ENCODE measurements around the gene MSI2.
"Not testable (repeated sequence)": the region's sequence is repeated elsewhere in the genome, so short reads cannot be mapped to it uniquely, and the experiment has no call there.

MSI2 gene

DNA sequence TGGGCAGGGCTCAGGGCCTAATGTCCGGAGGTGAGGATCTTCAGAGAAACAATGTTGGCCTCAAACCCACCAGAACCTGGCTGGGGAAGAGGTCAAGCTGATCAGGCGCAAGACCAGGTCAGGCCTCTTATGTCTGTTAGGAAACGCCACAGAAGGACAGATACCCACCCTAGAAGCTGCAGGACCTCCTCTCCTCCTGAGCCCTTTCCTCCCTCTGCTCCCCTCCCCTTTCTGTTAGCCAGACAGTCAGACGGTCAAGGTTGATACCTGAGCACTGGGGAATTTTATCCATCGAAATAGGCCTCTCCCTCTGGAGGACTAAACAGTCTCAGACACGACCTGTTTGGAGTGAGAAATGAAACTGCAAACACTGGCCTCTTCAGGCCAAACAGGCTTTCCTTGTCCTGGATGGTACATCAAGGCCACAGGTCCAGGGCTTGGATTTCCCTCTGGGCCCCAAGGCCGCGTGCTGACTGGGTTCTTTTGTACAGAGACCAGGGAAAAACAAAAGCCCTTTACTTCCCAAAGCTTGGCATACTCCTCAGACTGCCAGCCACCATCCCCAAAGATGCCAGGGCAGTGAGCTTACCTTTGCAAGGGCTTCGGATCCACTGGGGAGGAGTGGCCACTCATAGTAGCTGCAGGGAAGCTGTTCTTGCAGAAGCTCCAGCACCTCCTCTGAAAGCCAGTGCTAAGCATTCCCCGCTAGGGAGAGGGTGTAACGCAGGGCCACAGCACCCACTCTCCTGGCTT is 353.0 kb downstream of the MSI2 start:
- DNase-seq, result no peak

DNA sequence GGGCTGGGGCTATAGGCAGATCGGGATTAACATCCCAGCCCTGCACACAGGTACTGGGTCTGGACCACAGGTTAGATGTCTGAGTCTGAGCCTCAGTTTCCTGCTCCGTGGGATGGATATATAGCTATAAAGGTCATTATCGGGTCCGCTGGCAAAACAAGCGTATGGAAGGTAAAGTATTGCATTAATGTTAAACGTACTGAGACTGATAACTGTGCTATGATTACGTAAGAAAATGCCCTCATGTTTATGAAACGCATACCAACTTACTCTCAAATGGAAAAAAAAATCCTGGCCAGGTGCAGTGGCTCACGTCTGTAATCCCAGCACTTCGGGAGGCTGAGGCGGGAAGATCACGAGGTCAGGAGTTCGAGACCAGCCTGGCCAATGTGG is 353.6 kb downstream of the MSI2 start:
- DNase-seq, result no peak

DNA sequence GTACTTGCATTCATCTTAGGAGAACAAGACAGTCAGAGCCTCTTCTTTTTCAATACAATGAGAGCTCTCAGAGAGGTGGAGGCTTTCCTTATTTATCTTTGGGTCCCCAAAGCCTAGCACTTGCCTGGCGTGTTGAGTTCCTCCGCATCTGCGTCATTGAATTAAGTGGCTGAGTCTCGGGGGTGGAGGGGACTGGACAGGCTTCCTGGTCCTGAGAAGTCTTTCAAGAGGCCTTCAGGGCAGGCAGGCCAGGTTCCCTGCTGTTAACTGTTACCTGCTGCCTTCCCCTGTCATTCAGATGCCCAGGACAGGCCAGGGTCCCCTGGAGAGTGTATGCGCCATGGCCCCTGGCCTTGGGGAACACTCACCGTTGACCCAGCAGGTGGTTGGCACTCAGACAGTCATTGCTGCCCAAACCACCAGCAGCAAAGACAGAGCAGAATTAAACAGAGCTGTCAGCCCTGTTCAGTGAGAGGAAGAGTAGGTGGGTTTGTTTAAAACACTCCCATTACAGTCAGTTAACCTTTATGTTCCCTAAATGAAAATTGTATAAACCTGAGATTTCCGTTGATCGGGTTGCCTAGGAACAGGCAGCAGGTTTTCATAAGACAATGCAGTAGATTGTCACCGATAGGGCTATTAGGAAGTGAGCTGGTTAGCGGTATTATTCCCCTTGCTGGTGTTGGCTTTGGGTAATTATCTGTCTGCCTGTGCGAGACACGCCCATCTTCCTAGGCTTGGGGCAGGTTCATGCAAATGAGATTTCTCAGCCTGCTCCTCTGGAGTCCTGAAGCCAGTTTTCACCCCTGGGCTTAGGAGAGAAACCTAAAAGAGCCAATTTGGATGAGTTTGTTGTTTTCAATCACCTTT is 356.1 kb downstream of the MSI2 start:
- no peak for DNase-seq

- no peak for DNase-seq
Observed at GRCh38 chr17:57614742-57615141, 358.4 kb downstream of the MSI2 start.

DNA sequence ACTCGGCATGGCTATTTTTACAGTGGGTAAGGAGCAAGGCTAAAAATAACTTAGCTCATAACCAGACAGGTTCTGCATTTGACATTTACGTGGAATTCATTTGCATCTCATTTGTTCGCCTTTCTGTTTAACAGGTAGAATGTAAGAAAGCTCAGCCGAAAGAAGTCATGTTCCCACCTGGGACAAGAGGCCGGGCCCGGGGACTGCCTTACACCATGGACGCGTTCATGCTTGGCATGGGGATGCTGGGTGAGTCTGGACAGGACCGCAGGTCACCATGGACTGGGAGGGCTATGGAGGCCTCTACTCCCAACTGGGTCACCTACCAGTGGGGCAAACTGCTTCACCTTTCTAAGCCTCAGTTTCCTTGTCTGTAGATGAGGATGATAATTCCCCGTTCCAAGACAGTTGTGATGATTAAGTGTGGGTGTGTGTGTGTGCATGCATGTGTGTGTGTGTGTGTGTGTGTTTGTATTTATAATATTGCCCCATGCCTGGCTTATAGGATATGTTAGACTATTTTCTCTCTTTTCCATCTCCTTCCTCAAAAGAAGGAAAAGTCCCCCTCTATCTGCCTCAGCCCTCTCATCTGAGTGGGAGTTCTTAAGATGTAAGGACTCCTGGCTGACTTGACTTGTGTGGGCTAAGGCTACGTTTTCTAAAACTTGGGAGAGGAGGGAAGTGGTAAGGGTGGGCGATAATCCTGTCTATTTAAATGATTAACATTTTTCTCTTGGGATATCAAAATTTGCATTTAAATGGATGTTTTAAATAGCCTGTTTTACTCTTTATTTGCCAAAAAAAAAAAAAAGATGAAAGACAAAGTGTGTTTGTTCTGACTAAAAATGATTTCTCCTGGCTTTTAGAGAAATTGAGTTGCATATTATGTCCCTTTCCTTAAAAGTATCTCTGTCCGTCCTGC is 359.8 kb downstream of the MSI2 start:
- no peak for DNase-seq

- DNase-seq, result no peak
Observed at GRCh38 chr17:57617218-57617617, 360.9 kb downstream of the MSI2 start.

- DNase-seq, result no peak
Observed at GRCh38 chr17:57619061-57619937, 363.0 kb downstream of the MSI2 start.

- no peak for DNase-seq
Observed at GRCh38 chr17:57620576-57620975, 364.3 kb downstream of the MSI2 start.

DNA sequence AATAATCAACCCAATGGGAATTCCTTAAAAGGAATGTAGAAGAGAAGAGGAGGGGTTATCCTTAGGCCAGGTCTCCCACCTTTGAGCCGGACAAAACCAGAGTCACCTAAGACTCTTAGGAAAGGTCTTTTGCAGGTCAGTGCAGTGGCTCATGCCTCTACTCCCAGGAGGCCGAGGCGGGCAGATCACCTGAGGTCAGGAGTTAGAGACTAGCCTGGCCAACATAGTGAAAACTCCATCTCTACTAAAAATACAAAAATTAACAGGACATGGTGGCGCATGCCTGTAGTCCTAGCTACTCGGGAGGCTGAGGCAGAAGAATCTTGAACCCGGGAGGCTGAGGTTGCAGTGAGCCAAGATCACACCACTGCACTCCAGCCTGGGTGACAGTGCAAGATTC is 365.5 kb downstream of the MSI2 start:
- not testable (repeated sequence) for DNase-seq

GRCh38 chr17:57622306-57622682 is 366.0 kb downstream of the MSI2 start:
- no peak for DNase-seq

DNA sequence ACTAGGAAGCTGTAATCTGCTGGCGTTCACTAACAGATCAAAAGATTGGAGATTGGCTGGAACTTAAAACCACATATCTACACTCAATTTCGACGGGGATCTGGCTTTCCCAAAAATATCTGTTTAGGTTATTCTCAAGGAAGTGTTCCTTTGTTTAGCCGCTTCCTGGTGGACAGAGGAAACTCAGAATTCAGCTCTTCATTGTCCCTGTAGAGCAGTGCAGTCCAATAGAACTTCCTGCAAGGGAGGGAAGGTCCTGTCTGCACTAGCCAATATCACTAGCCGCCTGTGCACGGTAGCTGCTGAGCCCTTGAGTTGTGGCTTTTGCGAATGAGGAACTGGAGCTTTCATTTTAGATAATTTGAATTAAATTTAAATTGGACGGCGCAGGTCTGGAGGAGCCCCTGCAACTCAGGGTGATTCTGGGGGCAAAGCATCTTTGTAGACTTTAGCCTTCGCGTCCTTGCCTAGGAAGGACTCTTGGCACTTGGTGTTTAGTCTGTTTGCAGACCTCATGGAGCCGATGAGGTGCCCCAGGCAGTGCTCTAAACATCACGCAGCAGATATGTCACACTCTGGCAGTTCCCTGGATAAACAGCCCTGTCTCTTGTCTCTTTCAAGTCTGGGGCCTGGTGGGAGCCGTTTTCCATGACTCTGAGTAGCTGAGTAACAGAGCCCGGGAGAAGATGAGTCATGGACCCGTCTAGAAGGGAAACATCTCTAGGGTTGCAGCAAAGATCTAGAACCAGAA is 366.5 kb downstream of the MSI2 start:
- DNase-seq, result no peak

DNA sequence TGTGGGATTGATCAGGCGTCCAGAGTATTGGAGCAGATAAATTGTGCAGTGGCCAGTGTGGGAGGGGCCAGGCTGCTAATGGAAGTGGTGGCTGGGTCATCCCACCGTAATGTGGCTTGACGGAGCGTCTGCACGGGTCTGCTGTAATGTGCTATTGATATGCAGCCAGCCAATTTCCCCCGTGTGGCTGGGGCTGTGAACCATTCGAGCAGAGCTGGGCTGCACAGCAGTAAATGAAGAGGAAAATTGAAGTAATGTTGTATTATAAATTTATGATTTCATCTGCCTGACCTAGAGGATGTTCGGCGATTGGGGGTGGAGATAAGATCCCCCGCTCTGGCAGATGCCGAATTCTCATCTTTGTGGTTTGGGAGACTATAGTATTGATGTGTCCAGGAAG is 367.3 kb downstream of the MSI2 start:
- DNase-seq, result no peak

DNA sequence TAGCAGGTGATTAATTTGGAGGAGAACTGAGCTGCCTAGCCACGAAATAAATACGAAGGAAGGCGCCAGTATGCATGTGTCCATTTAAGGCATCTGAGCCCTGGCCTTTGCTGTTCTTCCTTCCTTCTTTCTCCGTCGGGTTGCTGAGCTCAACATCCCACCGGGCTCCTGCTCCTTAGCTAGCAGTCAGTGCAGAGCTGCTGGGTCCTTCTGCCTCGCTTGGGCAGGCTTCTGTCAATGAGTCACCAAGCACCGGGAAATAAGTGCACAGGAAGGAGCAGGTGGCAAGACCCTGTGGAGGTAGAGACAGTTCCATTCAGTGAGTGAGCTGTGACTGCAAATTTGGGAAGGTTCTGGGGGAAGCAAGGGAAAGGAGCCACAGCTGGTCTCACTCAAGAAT is 368.1 kb downstream of the MSI2 start:
- no peak for DNase-seq

DNA sequence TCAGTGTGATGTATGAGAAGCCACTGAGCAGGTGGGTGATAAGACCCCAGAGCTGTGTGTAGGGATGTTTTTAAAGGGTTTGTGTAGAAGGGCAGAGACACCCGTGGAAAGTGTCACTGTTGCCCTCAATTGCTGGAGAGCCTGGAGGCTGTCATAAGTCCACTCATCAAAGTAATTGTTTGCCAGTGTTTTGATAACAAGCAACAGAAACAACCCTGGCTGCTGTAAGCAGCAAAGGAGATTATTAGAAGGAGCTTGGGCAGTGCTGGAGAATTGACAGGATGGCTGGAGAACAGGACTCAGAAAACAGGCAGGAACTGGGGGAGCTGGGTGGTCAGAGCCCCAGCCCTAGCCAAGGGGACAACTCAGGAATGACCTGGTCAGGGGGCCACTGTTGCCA is 369.2 kb downstream of the MSI2 start:
- DNase-seq, result no peak

- no peak for DNase-seq
Observed at GRCh38 chr17:57625957-57626356, 369.6 kb downstream of the MSI2 start.

DNA sequence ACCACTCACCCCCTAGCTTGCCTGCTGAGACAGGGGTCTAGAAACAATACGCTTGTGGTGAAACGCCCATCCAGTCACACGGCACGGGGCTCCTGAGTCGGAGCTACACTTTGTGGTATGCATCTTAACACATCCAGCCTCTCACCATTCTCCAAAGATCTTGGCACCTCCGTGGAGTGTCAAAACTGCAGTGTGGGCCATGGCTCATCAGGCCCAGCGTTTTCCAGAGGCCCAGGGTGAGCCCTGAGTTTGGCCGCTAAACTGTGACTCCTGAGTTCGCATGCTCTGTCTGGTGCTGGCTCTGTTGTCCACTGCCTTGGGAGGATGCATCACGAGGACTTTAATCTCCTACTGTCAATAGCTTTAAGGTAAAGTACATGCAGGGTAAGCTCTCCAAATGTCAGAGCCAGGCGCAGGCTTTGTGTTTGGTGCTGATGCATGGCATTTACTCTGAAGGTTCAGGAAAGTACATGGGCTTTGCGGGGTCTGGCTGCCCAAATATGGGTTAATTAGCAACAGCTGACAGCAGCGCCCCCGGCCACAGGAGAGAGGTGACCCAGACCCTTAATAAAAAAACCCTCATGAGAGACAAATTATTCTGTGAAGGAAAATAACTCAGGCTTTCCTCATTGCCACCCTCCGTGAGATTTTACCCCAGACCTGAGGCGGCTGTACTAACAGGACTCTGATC is 370.3 kb downstream of the MSI2 start:
- no peak for DNase-seq

DNA sequence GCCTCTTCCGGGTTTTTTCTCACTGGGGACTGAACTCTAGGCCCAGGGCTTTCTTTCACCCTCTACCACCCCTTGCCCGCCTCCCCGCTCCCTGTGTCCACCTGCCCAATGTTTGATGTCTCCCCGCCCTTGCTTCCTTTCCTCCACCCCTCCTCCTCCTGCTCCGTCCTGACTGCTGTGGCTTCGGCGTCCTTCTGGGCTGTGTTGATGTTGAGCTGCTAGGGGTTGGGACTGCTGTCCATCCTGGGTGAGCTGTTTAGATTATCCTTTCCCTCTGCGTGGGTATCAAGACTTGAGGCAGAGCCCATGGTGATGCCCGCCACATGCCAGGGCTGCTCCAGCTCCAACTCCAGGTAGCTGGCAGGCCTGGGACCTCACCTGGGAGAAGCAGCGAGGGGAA is 371.3 kb downstream of the MSI2 start:
- no peak for DNase-seq

- no peak for DNase-seq
Observed at GRCh38 chr17:57628421-57628820, 372.1 kb downstream of the MSI2 start.

DNA sequence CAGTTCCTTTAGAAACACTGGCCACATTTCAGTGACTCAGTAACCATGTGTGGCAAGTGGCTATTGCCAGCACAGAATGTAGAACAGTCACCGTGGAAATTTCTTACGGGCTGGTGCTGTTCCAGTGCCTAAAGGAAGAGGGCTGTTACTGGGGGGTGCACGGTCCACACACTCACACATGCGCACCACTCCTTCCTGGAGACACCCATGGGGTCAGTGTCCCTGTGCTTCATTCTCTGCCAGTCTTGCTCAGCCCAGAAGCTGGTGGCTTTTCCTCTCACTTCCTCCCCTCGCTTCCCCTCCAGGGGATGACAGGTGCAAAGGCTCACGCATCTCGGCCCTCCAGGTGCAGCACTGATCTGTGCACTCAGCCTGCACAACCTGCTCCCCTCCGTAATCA is 373.1 kb downstream of the MSI2 start:
- DNase-seq, result no peak

DNA sequence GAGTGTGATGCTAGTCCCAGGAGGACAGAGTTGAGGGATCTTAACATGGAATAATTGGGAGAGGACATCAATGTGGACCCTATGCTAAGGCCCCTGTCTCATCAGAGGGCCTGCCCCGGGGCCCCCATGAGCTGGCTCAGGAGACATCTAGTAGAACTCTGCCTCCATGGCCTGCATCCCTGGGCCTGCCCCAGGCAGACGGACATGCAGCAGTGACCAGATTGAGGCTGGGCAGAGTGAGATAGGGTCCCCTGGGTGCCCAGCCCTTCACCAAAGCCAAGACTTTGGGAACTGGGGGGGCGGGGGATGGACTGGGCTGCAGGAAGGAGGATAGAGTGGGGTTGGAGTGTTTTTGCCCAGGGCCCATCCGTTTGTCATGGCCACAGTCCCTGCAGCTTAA is 373.6 kb downstream of the MSI2 start:
- no peak for DNase-seq

GRCh38 chr17:57630736-57631135 is 374.4 kb downstream of the MSI2 start:
- DNase-seq, result no peak

All from stimulated activated CD4-positive, alpha-beta T cell treated with anti-CD3 and anti-CD28 coated beads, Interleukin-4, amount 100 ng/mL, for 1 hour (primary cell).